K562 (cell line): Measurements from ENCODE around the gene ZNF107. TPM values are rescaled to one million over a fixed set of nuclear protein-coding genes. Genes with fewer than 3 reads are reported as not detected.

ENCODE experiments used
- ATAC-seq: fragments of 200-7000 bp; cut with Tn5 transposase; 3 replicates; pipeline ENCODE4 v1.9.1; 2020; ENCODE audit warnings: moderate library complexity
- BruUV-seq: library from RNA; stranded (reverse); fragments of 400-500 nt; replicated peaks from 2 replicates; lab custom pipeline; 2021; lab: Mats Ljungman, UMichigan
- CTCF ChIA-PET: fragments of 300-600 bp; formaldehyde crosslinking; extraction: SDS; loops from one replicate; lab custom pipeline; 2021; ENCODE audit warnings: low intra/inter-chr PET ratio; lab: Yijun Ruan, JAX
- POLR2A ChIA-PET: fragments of 300-600, 350-650 bp; sonication (Branson Sonifier 250); formaldehyde crosslinking; extraction: SDS; loops from one replicate; lab custom pipeline; 2021; ENCODE audit warnings: antibody characterized with exemption, inconsistent platforms; lab: Yijun Ruan, JAX
- DNase-seq, 4 experiments: peaks; one replicate each; pipeline versions ENCODE4 v3.0.0 to v3.0.0-alpha.2; 2011 to 2018; ENCODE audit warnings: low spot score in 3 of 4, mixed read lengths in 3 of 4; ENCODE audit errors: extremely low read depth in 1 of 4
- FAIRE-seq: peaks from 2 replicates; lab custom pipeline; 2011; peaks lifted over from hg19 to GRCh38; lab: Jason Lieb, UNC
- H2AFZ ChIP-seq: 2 replicates; pipeline ENCODE4 v1.6.0; 2011; ENCODE audit warnings: low read depth, low read length, control low read depth, inconsistent platforms
- H3K27ac ChIP-seq: fragments of 200-600 bp; 3 replicates; pipeline ENCODE4 v1.8.0; 2011; ENCODE audit warnings: low read depth, mild to moderate bottlenecking, control low read depth, inconsistent platforms, low read length, moderate library complexity, mixed read lengths; ENCODE audit errors: extremely low read depth
- H3K27me3 ChIP-seq, 2 experiments: fragments of 300-600 bp in 1 of 2; 2 replicates in 1 of 2; 3 replicates in 1 of 2; pipeline versions ENCODE4 v1.6.0 to v1.8.0; 2011; ENCODE audit warnings: inconsistent platforms in 2 of 2, low read length in 2 of 2, mild to moderate bottlenecking in 1 of 2, mixed read lengths in 1 of 2, moderate library complexity in 1 of 2; ENCODE audit not compliant: control insufficient read depth in 2 of 2, insufficient read depth in 2 of 2
- H3K36me3 ChIP-seq: fragments of 300-600 bp; 3 replicates; pipeline ENCODE4 v1.8.0; 2011; ENCODE audit warnings: mild to moderate bottlenecking, low read length, inconsistent platforms; ENCODE audit not compliant: control insufficient read depth, insufficient read depth
- H3K4me1 ChIP-seq, 2 experiments: fragments of 200-600 bp in 1 of 2; replicated peaks in 1 of 2; 2 replicates in 1 of 2; 3 replicates in 1 of 2; pipeline versions ENCODE4 v1.5.1 to v1.8.0; 2011; ENCODE audit warnings: inconsistent platforms in 2 of 2, low read length in 2 of 2, mild to moderate bottlenecking in 1 of 2, mixed read lengths in 1 of 2, moderate library complexity in 1 of 2; ENCODE audit not compliant: control insufficient read depth in 2 of 2, insufficient read depth in 2 of 2
- H3K4me2 ChIP-seq: 2 replicates; pipeline ENCODE4 v1.6.1; 2011; ENCODE audit warnings: low read length, control low read depth, inconsistent platforms, mixed read lengths; ENCODE audit not compliant: insufficient read depth
- H3K4me3 ChIP-seq: fragments of 200-600 bp; sonication (generic), shearing (Covaris generic); 2 replicates; pipeline ENCODE4 v1.5.1; 2016; ENCODE audit warnings: control low read depth, inconsistent platforms
- H3K79me2 ChIP-seq: fragments of 200-600 bp; 3 replicates; pipeline ENCODE4 v1.8.0; 2011; ENCODE audit warnings: low read length, inconsistent platforms; ENCODE audit not compliant: control insufficient read depth, insufficient read depth
- H3K9ac ChIP-seq, 2 experiments: 2 replicates each; pipeline versions ENCODE4 v1.6.0 to v1.6.1; 2011; ENCODE audit warnings: low read depth in 2 of 2, low read length in 2 of 2, control low read depth in 1 of 2, inconsistent platforms in 1 of 2, mild to moderate bottlenecking in 1 of 2, mixed read lengths in 1 of 2; ENCODE audit not compliant: insufficient read depth in 1 of 2
- H3K9me1 ChIP-seq: one replicate; pipeline ENCODE4 v1.6.0; 2011; ENCODE audit warnings: inconsistent platforms, mild to moderate bottlenecking, low read length, moderate library complexity; ENCODE audit not compliant: control insufficient read depth, insufficient read depth
- H3K9me3 ChIP-seq: replicated peaks from 2 replicates; pipeline ENCODE4 v1.5.1; 2011; ENCODE audit warnings: low read depth, low read length, inconsistent platforms; ENCODE audit not compliant: control insufficient read depth, insufficient read depth
- H4K20me1 ChIP-seq: replicated peaks from 2 replicates; pipeline ENCODE4 v1.6.1; 2011; ENCODE audit warnings: low read length, inconsistent platforms, mixed read lengths; ENCODE audit not compliant: control insufficient read depth, insufficient read depth
- ATF7 ChIP-seq: fragments of 450-650 bp; IDR thresholded peaks from 2 replicates; pipeline ENCODE4 v1.7.1; 2014; ENCODE audit warnings: mild to moderate bottlenecking, moderate library complexity
- CTCF ChIP-seq, 3 experiments: IDR thresholded peaks in 2 of 3; conservative IDR thresholded peaks in 1 of 3; 2 replicates each; pipeline ENCODE4 v1.5.1; 2011 to 2012; ENCODE audit warnings: low read length in 3 of 3, mild to moderate bottlenecking in 3 of 3, control low read depth in 2 of 3, improper control_type of control experiment in 1 of 3, inconsistent platforms in 1 of 3, low read depth in 1 of 3, mixed read lengths in 1 of 3, moderate library complexity in 1 of 3; ENCODE audit not compliant: insufficient read depth in 2 of 3
- E2F4 ChIP-seq: sonication (generic); formaldehyde crosslinking; IDR thresholded peaks from 2 replicates; pipeline ENCODE4 v1.8.0; 2022; ENCODE audit warnings: mild to moderate bottlenecking, low read depth, missing genetic modification reagents
- MAFG ChIP-seq: fragments of 450-650 bp; conservative IDR thresholded peaks from 2 replicates; pipeline ENCODE4 v1.6.1; 2016; ENCODE audit warnings: missing genetic modification characterization, missing compliant biosample characterization
- MXI1 ChIP-seq: IDR thresholded peaks from 2 replicates; pipeline ENCODE4 v1.6.1; 2011; ENCODE audit warnings: low read depth, mild to moderate bottlenecking, improper control_type of control experiment, low read length
- ZNF316 ChIP-seq: fragments of 450-650 bp; IDR thresholded peaks from 2 replicates; pipeline ENCODE4 v1.6.1; 2016
- ZNF444 ChIP-seq: fragments of 250-450 bp; sonication (Bioruptor Pico); IDR thresholded peaks from 2 replicates; pipeline ENCODE4 v1.4.0; 2020; ENCODE audit warnings: mild to moderate bottlenecking, moderate library complexity
- ZNF766 ChIP-seq: fragments of 200-800 bp; sonication (Bioruptor generic); conservative IDR thresholded peaks from 2 replicates; pipeline ENCODE4 v1.6.1; 2016; ENCODE audit warnings: missing genetic modification characterization, missing compliant biosample characterization
- WGBS: fragments of 100-300 bp; shearing (Covaris generic); methylation state at CpG from one replicate; pipeline ENCODE4 v1.1.6; 2016; ENCODE audit warnings: low coverage, mixed read lengths; ENCODE audit not compliant: insufficient coverage; ENCODE audit errors: missing lambda C conversion rate; 5-methylcytosine and 5-hydroxymethylcytosine counted together
- in situ Hi-C: fragments of 300-500 bp; cut with MboI; formaldehyde crosslinking; loops from 4 replicates; pipeline ENCODE4 v1.15.0; 2018; ENCODE audit warnings: inconsistent platforms, mixed read lengths
- intact Hi-C: fragments of 100-400 bp; cut with micrococcal nuclease; formaldehyde crosslinking; loops from 2 replicates; pipeline ENCODE4 v1.14.2; 2022
- polyA plus RNA-seq, 8 experiments: library from polyadenylated mRNA; depleted of rRNA in 4 of 8; stranded (reverse) in 5 of 8; unstranded in 3 of 8; fragments of >200 nt; fragmentation: Nextera tagmentation in 2 of 8; fragmentation: Illumina TruSeq in 1 of 8; extraction: Ambion mirVana in 2 of 8; extraction: Trizol in 1 of 8; gene quantifications; 2 replicates each; pipeline versions ENCODE4 v1.2.1 to v1.2.3, GENCODE V29; 2011 to 2014; ENCODE audit warnings: inconsistent platforms in 1 of 8, missing spikeins in 1 of 8
- total RNA-seq, 7 experiments: library from RNA; depleted of rRNA in 6 of 7; stranded (reverse); fragments of >200 nt in 6 of 7; fragmentation: Illumina TruSeq in 2 of 7; extraction: Trizol in 2 of 7; gene quantifications; 2 replicates each; pipeline versions ENCODE4 v1.2.1 to v1.2.3, GENCODE V29; 2011 to 2021; ENCODE audit warnings: low replicate concordance in 1 of 7

ZNF107 gene
- total and polyA plus RNA-seq, 9 of the 15 experiments (the other 6 are each of a cell fraction or from before 2014, with no cell fraction given): 2.4 to 14.2 (median 7.9) TPM

DNA sequence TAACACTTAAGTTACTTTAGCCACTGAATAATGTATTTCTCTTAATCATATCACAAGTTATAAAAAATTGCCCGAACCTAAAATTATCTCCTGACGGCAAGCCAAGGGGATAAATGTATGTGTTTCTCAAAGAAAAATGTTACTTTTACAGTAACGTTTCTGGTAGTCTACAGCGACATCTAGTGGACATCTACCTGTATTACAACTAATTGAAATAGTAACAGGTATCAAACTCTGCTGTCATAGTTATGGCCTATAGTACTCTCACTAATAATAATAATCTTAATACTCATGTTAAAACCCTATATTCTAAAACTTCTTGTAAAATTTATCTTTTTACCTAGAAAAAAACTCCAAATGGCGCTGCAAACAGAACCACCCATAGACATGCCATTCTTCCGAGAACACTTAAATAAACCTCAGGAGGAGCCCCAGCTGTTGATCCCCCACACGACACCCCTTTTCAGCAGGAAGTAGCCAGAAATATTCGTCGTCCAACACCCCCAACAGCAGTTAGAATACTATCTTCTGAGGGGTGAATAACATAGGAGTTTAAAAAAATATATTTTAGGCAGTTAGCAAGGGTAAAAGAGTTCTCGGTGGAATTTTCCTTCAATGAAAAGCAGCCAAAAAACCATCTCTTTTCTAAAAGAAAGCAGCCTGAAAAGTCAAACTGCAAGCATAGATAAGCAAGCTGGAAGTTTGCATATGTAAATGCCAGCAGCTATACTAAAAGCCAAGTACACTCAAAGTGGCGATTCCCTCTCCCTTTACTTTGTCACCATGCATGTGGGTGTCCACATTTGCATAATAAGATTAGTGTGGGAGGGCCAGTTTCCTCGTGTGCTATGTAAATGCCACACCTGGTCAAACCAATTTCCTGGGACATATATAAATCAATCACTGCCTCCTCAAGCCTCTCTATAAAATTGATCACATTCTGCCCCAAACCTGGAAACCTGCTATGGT is 40.5 kb upstream of the ZNF107 start (continued):
- TF ChIP-seq CTCF (IDR thresholded peaks at IDR 0.05 in 2 of 3, conservative IDR thresholded peaks at IDR 0.05 in 1 of 3; ENCODE audit: insufficient read depth in 2 of 3, low read depth in 1 of 3, low read length in 3 of 3): peak; percentile 38 to 67 (median 61); a peak in 5 of 6 replicates
- TF ChIP-seq, all 486 proteins: peak for 5

DNA sequence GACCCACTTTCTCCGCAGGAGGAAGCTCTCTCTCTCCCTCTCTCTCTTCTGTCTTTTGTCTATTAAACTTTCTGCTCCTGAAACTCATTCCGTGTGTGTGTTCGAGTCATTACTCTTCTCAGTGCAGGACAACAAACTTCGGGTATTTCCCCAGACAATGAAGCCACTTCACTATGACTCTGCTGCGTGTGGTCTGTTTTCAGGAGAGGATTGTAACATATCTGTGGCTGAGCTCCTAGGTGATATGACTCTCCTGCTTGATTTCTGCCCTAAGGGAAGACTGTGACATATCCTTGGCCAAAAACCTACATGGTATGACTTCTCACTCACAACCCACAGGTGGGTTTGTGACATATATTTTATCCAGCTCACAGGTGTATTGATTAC is 39.9 kb upstream of the ZNF107 start:
- H3K27ac ChIP-seq: no peak overlapping the region
- no peak for FAIRE-seq
- H3K79me2 ChIP-seq: no peaks in the 10 kb centered on the region
- no peaks in the 10 kb centered on the region for H3K4me1 ChIP-seq
- in situ Hi-C loops: loop anchor here (25.0 kb wide), 1 partner anchor 686 kb away; no protein-coding TSS in a partner anchor
- ATAC-seq: no peak
- H4K20me1 ChIP-seq: no peaks in the 10 kb centered on the region
- H3K27me3 ChIP-seq: no peaks in the 10 kb centered on the region
- WGBS: 2% methylated on average over 5 of the region's 5 CpGs
- CTCF ChIA-PET: no interaction called here
- no peak overlapping the region for H3K9ac ChIP-seq
- no peak for TF ChIP-seq MXI1
- TF ChIP-seq ATF7: no peak
- no peak for TF ChIP-seq E2F4 (CRISPR knock-in tag)
- no peak for TF ChIP-seq ZNF766 (CRISPR knock-in tag)
- no peak for TF ChIP-seq ZNF444
- TF ChIP-seq MAFG (tag): no peak
- TF ChIP-seq ZNF316: no peak
- H3K4me2 ChIP-seq: no peak overlapping the region
- H3K9me1 ChIP-seq: no peaks in the 10 kb centered on the region
- no peak for DNase-seq
- H3K9me3 ChIP-seq: no peaks in the 10 kb centered on the region
- no TSS peak for BruUV-seq
- no peak overlapping the region for H2AFZ ChIP-seq
- H3K36me3 ChIP-seq: no peaks in the 10 kb centered on the region
- H3K4me3 ChIP-seq: no peak overlapping the region
- intact Hi-C loops: loop anchor here (5.0 to 10.0 kb wide), 3 partner anchors 319 to 679 kb away; no protein-coding TSS in a partner anchor
- POLR2A ChIA-PET: interaction anchor here (0.6 kb wide), 1 partner anchor 281 kb away, joined by 3 read pairs; no protein-coding TSS in a partner anchor
